B cell (primary cell): ENCODE measurements around the gene KRT75. TPM values are rescaled to one million over a fixed set of nuclear protein-coding genes. Genes with fewer than 3 reads are reported as not detected.

Experiments
- ATAC-seq: fragments of 200-7000 bp; cut with Tn5 transposase; one replicate; pipeline ENCODE4 v1.10.0; 2021; ENCODE audit warnings: low read depth, mild to moderate bottlenecking, moderate number of reproducible peaks, moderate library complexity
- CTCF ChIA-PET: fragments of 350-600 bp; sonication (Branson Sonifier 250); formaldehyde crosslinking; loops from one replicate; lab custom pipeline; 2021; ENCODE audit warnings: antibody characterized with exemption, inconsistent platforms; lab: Charles Lee
- POLR2A ChIA-PET: fragments of 350-600 bp; sonication (Branson Sonifier 250); formaldehyde crosslinking; loops from one replicate; lab custom pipeline; 2021; ENCODE audit warnings: antibody characterized with exemption; lab: Charles Lee
- DNase-seq: peaks from one replicate; pipeline ENCODE4 v3.0.0; 2013
- H2AFZ ChIP-seq: 2 replicates; pipeline ENCODE4 v1.6.1; 2012; ENCODE audit warnings: mild to moderate bottlenecking, low read depth, low read length; ENCODE audit not compliant: insufficient read depth, poor library complexity, severe bottlenecking
- H3K27ac ChIP-seq, 2 donors: 1 replicate in 1 of 2; 2 replicates in 1 of 2; pipeline ENCODE4 v1.5.1; 2012 to 2013; ENCODE audit warnings: low read length in 2 of 2, mild to moderate bottlenecking in 2 of 2, moderate library complexity in 1 of 2
- H3K27me3 ChIP-seq, 4 experiments: fragments of 200-600 bp in 1 of 4; sonication (generic) in 1 of 4; replicated peaks in 1 of 4; 1 replicate in 2 of 4; 2 replicates in 2 of 4; pipeline versions ENCODE4 v1.6.1 to v1.7.0; 2013 to 2016; ENCODE audit warnings: low read length in 3 of 4, mild to moderate bottlenecking in 2 of 4, mixed read lengths in 1 of 4, moderate library complexity in 1 of 4; ENCODE audit not compliant: insufficient read depth in 4 of 4, control insufficient read depth in 3 of 4; ENCODE audit errors: control extremely low read depth in 1 of 4
- H3K36me3 ChIP-seq, 2 experiments: replicated peaks in 1 of 2; 1 replicate in 1 of 2; 2 replicates in 1 of 2; pipeline versions ENCODE4 v1.6.1 to v1.7.1; 2013; ENCODE audit warnings: low read length in 1 of 2; ENCODE audit not compliant: insufficient read depth in 2 of 2, control insufficient read depth in 1 of 2; ENCODE audit errors: control extremely low read depth in 1 of 2, extremely low read depth in 1 of 2
- H3K4me1 ChIP-seq, 2 donors: fragments of 200-600 bp in 1 of 2; sonication (generic) in 1 of 2; 1 replicate in 1 of 2; 2 replicates in 1 of 2; pipeline versions ENCODE4 v1.5.1 to v1.6.1; 2013 to 2017; ENCODE audit warnings: low read length in 2 of 2; ENCODE audit not compliant: control insufficient read depth in 2 of 2, insufficient read depth in 2 of 2
- H3K4me2 ChIP-seq: replicated peaks from 2 replicates; pipeline ENCODE3; 2012; ENCODE audit warnings: mild to moderate bottlenecking, low read depth, low read length; ENCODE audit not compliant: poor library complexity, severe bottlenecking
- H3K4me3 ChIP-seq, 5 experiments: fragments of 200-600 bp in 1 of 5; sonication (generic) in 1 of 5; 1 replicate in 3 of 5; 2 replicates in 2 of 5; pipeline versions ENCODE4 v1.5.1 to v1.7.0; 2011 to 2016; ENCODE audit warnings: low read length in 4 of 5, mild to moderate bottlenecking in 4 of 5, low read depth in 2 of 5, control low read depth in 1 of 5, moderate library complexity in 1 of 5; ENCODE audit not compliant: insufficient read depth in 1 of 5; ENCODE audit errors: control extremely low read depth in 1 of 5, extremely low read depth in 1 of 5
- H3K79me2 ChIP-seq: fragments of 200-600 bp; sonication (generic); one replicate; pipeline ENCODE4 v1.6.0; 2016; ENCODE audit warnings: low read length; ENCODE audit not compliant: control insufficient read depth, insufficient read depth
- H3K9ac ChIP-seq: fragments of 200-600 bp; sonication (generic); 2 replicates; pipeline ENCODE4 v1.6.1; 2017; ENCODE audit warnings: mild to moderate bottlenecking, low read length, moderate library complexity
- H3K9me3 ChIP-seq, 3 donors: one replicate each; pipeline versions ENCODE4 v1.6.1 to v1.7.1; 2013; ENCODE audit warnings: low read length in 2 of 3; ENCODE audit not compliant: control insufficient read depth in 2 of 3, insufficient read depth in 1 of 3; ENCODE audit errors: control extremely low read depth in 1 of 3
- H4K20me1 ChIP-seq: 2 replicates; pipeline ENCODE4 v1.6.0; 2012; ENCODE audit warnings: mild to moderate bottlenecking, low read length; ENCODE audit not compliant: insufficient read depth, control insufficient read depth, poor library complexity, severe bottlenecking
- H3K27ac Mint-ChIP-seq: one replicate; pipeline ENCODE4 v1.8.0; 2021; ENCODE audit warnings: mixed read lengths
- H3K27me3 Mint-ChIP-seq: one replicate; pipeline ENCODE4 v1.8.0; 2021; ENCODE audit warnings: mixed read lengths
- H3K4me1 Mint-ChIP-seq: one replicate; pipeline ENCODE4 v1.8.0; 2021; ENCODE audit warnings: mixed read lengths
- H3K4me3 Mint-ChIP-seq: one replicate; pipeline ENCODE4 v1.8.0; 2021; ENCODE audit warnings: mixed read lengths
- H3K9me3 Mint-ChIP-seq: one replicate; pipeline ENCODE4 v1.8.0; 2022; ENCODE audit warnings: mixed read lengths; ENCODE audit not compliant: insufficient read depth
- CTCF ChIP-seq: fragments of 200-600 bp; IDR thresholded peaks from one replicate; pipeline ENCODE4 v1.8.0; 2022; ENCODE audit warnings: antibody characterized with exemption, mild to moderate bottlenecking
- EZH2 ChIP-seq: IDR thresholded peaks from 2 replicates; pipeline ENCODE4 v1.6.1; 2012; ENCODE audit warnings: borderline replicate concordance, low read depth, mild to moderate bottlenecking, moderate library complexity, low read length; ENCODE audit not compliant: insufficient read depth, poor library complexity, severe bottlenecking
- WGBS: methylation state at CpG from one replicate; pipeline ENCODE4 v1.1.5; 2013; ENCODE audit warnings: missing lambda C conversion rate; ENCODE audit not compliant: insufficient coverage; 5-methylcytosine and 5-hydroxymethylcytosine counted together
- intact Hi-C: fragments of 100-400 bp; cut with micrococcal nuclease; formaldehyde crosslinking; loops from one replicate; pipeline ENCODE4 v1.10.0; 2022
- polyA plus RNA-seq: library from polyadenylated mRNA; depleted of rRNA; stranded (reverse); fragments of >200 nt; gene quantifications from 2 replicates; pipeline ENCODE4 v1.2.3, GENCODE V29; 2012
- total RNA-seq, 2 donors: library from RNA; stranded (reverse); fragments of 120-200 nt in 1 of 2; gene quantifications; 1 replicate in 1 of 2; 2 replicates in 1 of 2; pipeline versions ENCODE4 v1.2.3 to v1.2.4, GENCODE V29; 2013 to 2022

KRT75 gene
- total and polyA plus RNA-seq, 2 donors (not counting 1 experiment from before 2014, with no cell fraction given), result not detected

- Mint-ChIP-seq H3K9me3 (no peaks in the 10 kb centered on the region), H3K4me3 (no peak overlapping the region), H3K27ac (no peak overlapping the region), H3K27me3 (peaks cover 36% of the 10 kb centered on the region), H3K4me1 (no peaks in the 10 kb centered on the region)
- ChIA-PET CTCF (no interaction called here), POLR2A (no interaction called here)
- Histone ChIP-seq H3K79me2 (no peaks in the 10 kb centered on the region), H3K4me2 (no peak overlapping the region), H3K9ac (no peak overlapping the region), H3K4me3 (no peak overlapping the region), H4K20me1 (no peaks in the 10 kb centered on the region), H3K36me3 (no peaks in the 10 kb centered on the region), H3K4me1 (no peaks in the 10 kb centered on the region), H3K27ac (no peak overlapping the region), H3K27me3 (no peaks in the 10 kb centered on the region), H2AFZ (no peak overlapping the region), H3K9me3 (no peaks in the 10 kb centered on the region)
- ATAC-seq (no peak), DNase-seq (no peak)
- TF ChIP-seq EZH2, result no peak
- TF ChIP-seq CTCF, result no peak
- WGBS, result 20% methylated on average over 1 of the region's 2 CpGs
- intact Hi-C loops, result no loop called here
These were observed 30.7 kb upstream of the KRT75 start for GRCh38 chr12:52464897-52465296.

- Mint-ChIP-seq H3K27me3 (peaks cover 31% of the 10 kb centered on the region), H3K4me1 (no peaks in the 10 kb centered on the region), H3K4me3 (no peak overlapping the region), H3K9me3 (no peaks in the 10 kb centered on the region), H3K27ac (no peak overlapping the region)
- no peak overlapping the region for H2AFZ ChIP-seq
- no peak overlapping the region for H3K4me2 ChIP-seq
- H3K36me3 ChIP-seq, result no peaks in the 10 kb centered on the region
- no peaks in the 10 kb centered on the region for H3K9me3 ChIP-seq
- CTCF ChIA-PET, result no interaction called here
- DNase-seq (no peak), ATAC-seq (no peak)
- no peak overlapping the region for H3K4me3 ChIP-seq
- intact Hi-C loops, result no loop called here
- TF ChIP-seq CTCF (no peak), EZH2 (no peak)
- no peak overlapping the region for H3K9ac ChIP-seq
- 77% methylated on average over 4 of the region's 5 CpGs for WGBS
- POLR2A ChIA-PET, result no interaction called here
- H3K27ac ChIP-seq, result no peak overlapping the region
- no peaks in the 10 kb centered on the region for H3K4me1 ChIP-seq
- H4K20me1 ChIP-seq, result no peaks in the 10 kb centered on the region
- H3K79me2 ChIP-seq, result no peaks in the 10 kb centered on the region
- H3K27me3 ChIP-seq, result no peaks in the 10 kb centered on the region
These were observed 27.5 kb upstream of the KRT75 start for GRCh38 chr12:52461693-52462092.
